Calu3 (cell line): ENCODE measurements around the gene NADK2. TPM values are rescaled to one million over a fixed set of nuclear protein-coding genes. Genes with fewer than 3 reads are reported as not detected.
"Not testable (repeated sequence)": the region's sequence is repeated elsewhere in the genome, so short reads cannot be mapped to it uniquely, and the experiment has no call there.

Source experiments
- BruUV-seq: library from RNA; stranded (reverse); fragments of 400-500 nt; replicated peaks from 2 replicates; lab custom pipeline; 2021; lab: Mats Ljungman, UMichigan
- CTCF ChIA-PET: fragments of 300-600 bp; sonication (Branson Sonifier 250); formaldehyde crosslinking; loops from one replicate; lab custom pipeline; 2022; ENCODE audit warnings: antibody characterized with exemption; lab: Charles Lee
- DNase-seq: peaks from one replicate; pipeline ENCODE4 v3.0.0; 2022
- H3K27ac Mint-ChIP-seq: one replicate; pipeline ENCODE4 v1.8.0; 2022; ENCODE audit warnings: mixed read lengths; ENCODE audit not compliant: unreplicated experiment
- H3K27me3 Mint-ChIP-seq: one replicate; pipeline ENCODE4 v1.8.0; 2022; ENCODE audit warnings: mixed read lengths; ENCODE audit not compliant: unreplicated experiment
- H3K36me3 Mint-ChIP-seq: one replicate; pipeline ENCODE4 v1.8.0; 2022; ENCODE audit warnings: mild to moderate bottlenecking, moderate library complexity, mixed read lengths; ENCODE audit not compliant: insufficient read depth, unreplicated experiment
- H3K4me1 Mint-ChIP-seq: one replicate; pipeline ENCODE4 v1.8.0; 2022; ENCODE audit warnings: mild to moderate bottlenecking, low read depth, mixed read lengths; ENCODE audit not compliant: unreplicated experiment
- H3K4me3 Mint-ChIP-seq: one replicate; pipeline ENCODE4 v1.8.0; 2022; ENCODE audit warnings: mild to moderate bottlenecking, low read depth, moderate library complexity, mixed read lengths; ENCODE audit not compliant: unreplicated experiment
- H3K9me3 Mint-ChIP-seq: one replicate; pipeline ENCODE4 v1.8.0; 2022; ENCODE audit warnings: low read depth, mixed read lengths; ENCODE audit not compliant: unreplicated experiment
- intact Hi-C: fragments of 100-400 bp; cut with micrococcal nuclease; formaldehyde crosslinking; loops from one replicate; pipeline ENCODE4 v1.10.0; 2022; ENCODE audit not compliant: unreplicated experiment
- total RNA-seq: library from RNA; stranded (reverse); gene quantifications from 2 replicates; pipeline ENCODE4 v1.2.3, GENCODE V29; 2022
- TF ChIP-seq, protein P1 (sequence below): fragments of 200-600 bp; IDR thresholded peaks from one replicate; pipeline ENCODE4 v1.8.0; 2022; ENCODE audit warnings: antibody characterized with exemption; ENCODE audit not compliant: unreplicated experiment

Gene NADK2
- total RNA-seq, 1 experiment from 2014 or later: 18.8 TPM

DNA sequence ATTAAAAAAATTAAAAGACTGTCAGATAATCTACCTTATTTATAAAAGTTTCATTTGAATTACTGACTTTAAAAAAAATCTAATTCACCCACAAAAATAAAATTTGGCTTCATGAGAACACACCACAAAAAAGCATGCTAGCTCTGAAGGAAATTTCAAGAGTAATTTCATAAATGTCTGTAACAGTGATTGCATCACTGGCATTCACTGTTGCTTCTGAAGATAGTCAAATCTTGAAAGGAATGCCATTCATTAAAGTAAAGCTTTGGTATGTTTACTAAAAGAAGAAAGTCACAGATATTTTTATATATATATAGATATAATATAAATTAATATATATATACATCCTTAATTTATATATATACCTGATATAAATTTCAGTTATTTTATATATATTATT, 43.4 kb downstream of the NADK2 start:
- H3K27me3 Mint-ChIP-seq: no peaks in the 10 kb centered on the region
- no peak for DNase-seq
- no peaks in the 10 kb centered on the region for H3K9me3 Mint-ChIP-seq
- peaks cover 6% of the 10 kb centered on the region for H3K36me3 Mint-ChIP-seq
- H3K4me1 Mint-ChIP-seq: no peaks in the 10 kb centered on the region
- CTCF ChIA-PET: no interaction called here
- TF ChIP-seq, protein P1, sequence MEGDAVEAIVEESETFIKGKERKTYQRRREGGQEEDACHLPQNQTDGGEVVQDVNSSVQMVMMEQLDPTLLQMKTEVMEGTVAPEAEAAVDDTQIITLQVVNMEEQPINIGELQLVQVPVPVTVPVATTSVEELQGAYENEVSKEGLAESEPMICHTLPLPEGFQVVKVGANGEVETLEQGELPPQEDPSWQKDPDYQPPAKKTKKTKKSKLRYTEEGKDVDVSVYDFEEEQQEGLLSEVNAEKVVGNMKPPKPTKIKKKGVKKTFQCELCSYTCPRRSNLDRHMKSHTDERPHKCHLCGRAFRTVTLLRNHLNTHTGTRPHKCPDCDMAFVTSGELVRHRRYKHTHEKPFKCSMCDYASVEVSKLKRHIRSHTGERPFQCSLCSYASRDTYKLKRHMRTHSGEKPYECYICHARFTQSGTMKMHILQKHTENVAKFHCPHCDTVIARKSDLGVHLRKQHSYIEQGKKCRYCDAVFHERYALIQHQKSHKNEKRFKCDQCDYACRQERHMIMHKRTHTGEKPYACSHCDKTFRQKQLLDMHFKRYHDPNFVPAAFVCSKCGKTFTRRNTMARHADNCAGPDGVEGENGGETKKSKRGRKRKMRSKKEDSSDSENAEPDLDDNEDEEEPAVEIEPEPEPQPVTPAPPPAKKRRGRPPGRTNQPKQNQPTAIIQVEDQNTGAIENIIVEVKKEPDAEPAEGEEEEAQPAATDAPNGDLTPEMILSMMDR: no peak
- intact Hi-C loops: no loop called here
- H3K27ac Mint-ChIP-seq: no peak overlapping the region
- BruUV-seq: no TSS peak
- no peak overlapping the region for H3K4me3 Mint-ChIP-seq

DNA sequence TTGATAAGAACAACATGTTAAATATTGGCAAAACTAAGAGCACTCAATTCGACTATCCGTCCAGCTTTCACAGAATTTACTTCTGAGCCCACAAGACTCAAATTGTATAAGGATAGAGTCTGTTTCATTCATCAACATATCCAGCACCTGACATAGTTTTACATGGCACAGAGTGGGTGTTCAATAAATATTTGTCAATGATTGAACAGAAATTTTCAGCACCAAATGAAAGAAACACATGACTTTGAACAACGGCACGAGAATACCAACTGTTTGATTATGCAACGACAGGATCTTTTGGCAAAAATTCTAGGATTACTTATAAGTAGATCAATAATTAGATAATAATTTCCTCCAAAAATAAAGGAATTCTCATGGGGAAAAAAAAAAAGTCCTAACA, 48.0 kb downstream of the NADK2 start:
- peaks cover 6% of the 10 kb centered on the region for H3K4me1 Mint-ChIP-seq
- no peaks in the 10 kb centered on the region for H3K27me3 Mint-ChIP-seq
- H3K9me3 Mint-ChIP-seq: peaks cover 6% of the 10 kb centered on the region
- H3K36me3 Mint-ChIP-seq: peaks cover 6% of the 10 kb centered on the region
- H3K4me3 Mint-ChIP-seq: no peak overlapping the region
- intact Hi-C loops: no loop called here
- DNase-seq: no peak
- no TSS peak for BruUV-seq
- CTCF ChIA-PET: no interaction called here
- H3K27ac Mint-ChIP-seq: no peak overlapping the region
- TF ChIP-seq, protein P1: no peak

DNA sequence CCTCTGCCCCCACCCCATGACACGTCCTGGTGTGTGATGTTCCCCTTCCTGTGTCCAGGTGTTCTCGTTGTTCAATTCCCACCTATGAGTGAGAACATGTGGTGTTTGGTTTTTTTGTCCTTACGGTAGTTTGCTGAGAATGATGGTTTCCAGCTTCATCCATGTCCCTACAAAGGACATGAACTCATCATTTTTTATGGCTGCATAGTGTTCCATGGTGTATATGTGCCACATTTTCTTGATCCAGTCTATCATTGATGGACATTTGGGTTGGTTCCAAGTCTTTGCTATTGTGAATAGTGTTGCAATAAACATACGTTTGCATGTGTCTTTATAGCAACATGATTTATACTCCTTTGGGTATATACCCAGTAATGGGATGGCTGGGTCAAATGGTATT, 57.3 kb downstream of the NADK2 start:
- H3K27ac Mint-ChIP-seq, H3K4me3 Mint-ChIP-seq, CTCF ChIA-PET, H3K9me3 Mint-ChIP-seq, BruUV-seq, H3K4me1 Mint-ChIP-seq, H3K36me3 Mint-ChIP-seq, intact Hi-C loops, H3K27me3 Mint-ChIP-seq, DNase-seq: not testable (repeated sequence)

DNA sequence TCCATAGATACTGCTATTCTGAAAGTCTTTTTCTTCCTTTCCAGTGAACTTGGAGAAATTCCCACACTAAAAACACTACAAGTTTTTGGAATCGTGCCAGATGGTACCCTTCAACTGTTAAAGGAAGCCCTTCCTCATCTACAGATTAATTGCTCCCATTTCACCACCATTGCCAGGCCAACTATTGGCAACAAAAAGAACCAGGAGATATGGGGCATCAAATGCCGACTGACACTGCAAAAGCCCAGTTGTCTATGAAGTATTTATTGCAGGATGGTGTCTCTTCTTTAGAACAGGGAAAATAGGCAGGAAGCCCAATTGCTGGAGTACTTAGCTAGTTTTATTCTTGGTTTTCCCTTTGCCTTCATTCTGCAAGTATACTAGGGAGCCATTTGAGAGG, 60.0 kb downstream of the NADK2 start:
- intact Hi-C loops: no loop called here
- Mint-ChIP-seq H3K4me3 (no peak overlapping the region), H3K36me3 (no peaks in the 10 kb centered on the region), H3K9me3 (no peaks in the 10 kb centered on the region), H3K27ac (no peak overlapping the region), H3K4me1 (no peaks in the 10 kb centered on the region), H3K27me3 (no peaks in the 10 kb centered on the region)
- TF ChIP-seq, protein P1: no peak
- BruUV-seq: no TSS peak
- CTCF ChIA-PET: no interaction called here
- no peak for DNase-seq

DNA sequence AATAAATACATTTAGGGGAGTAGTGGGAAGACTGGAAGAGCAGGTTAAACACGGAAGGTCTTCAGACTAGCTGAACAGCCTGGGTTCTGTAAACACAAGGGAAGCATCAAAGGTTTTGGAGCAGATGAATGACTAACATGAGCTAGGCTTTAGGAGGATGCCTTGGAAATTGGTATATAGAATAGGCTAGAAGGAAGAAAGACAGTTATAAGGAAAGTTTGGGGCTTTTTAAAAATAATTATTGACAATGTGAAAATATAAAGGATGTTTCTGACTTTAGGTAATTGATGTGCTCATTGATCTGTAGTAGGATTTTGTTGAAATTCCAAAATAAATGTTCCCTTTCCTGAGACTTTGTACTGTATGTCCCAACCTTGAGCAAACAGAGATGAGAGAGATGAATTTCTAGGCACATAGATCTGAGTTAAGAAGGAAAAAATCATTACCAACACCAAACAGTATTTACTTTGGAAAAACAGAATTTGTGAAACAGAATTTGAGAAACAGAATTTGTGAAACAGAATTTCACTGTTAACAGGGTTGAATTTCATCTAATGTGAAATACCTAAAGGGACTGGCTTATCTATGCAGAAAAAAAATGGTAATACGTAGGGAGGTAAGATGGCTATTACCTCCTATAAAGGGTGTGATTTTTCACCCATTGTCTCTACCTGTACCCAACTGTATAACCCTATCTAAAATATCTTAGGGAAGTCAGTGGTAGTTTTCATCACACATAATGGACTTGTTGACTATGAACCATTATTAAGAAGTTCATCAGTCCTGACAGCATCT, 61.0 kb downstream of the NADK2 start:
- no peak overlapping the region for H3K4me3 Mint-ChIP-seq
- no peak for DNase-seq
- CTCF ChIA-PET: no interaction called here
- no peaks in the 10 kb centered on the region for H3K36me3 Mint-ChIP-seq
- TF ChIP-seq, protein P1: no peak
- no peaks in the 10 kb centered on the region for H3K4me1 Mint-ChIP-seq
- H3K9me3 Mint-ChIP-seq: no peaks in the 10 kb centered on the region
- BruUV-seq: no TSS peak
- no peaks in the 10 kb centered on the region for H3K27me3 Mint-ChIP-seq
- no peak overlapping the region for H3K27ac Mint-ChIP-seq
- intact Hi-C loops: no loop called here
